Stimulated activated CD4-positive, alpha-beta T cell treated with anti-CD3 and anti-CD28 coated beads, TNF-alpha, amount 100 ng/mL, for 48 hours (primary cell): ENCODE measurements around the gene TP63.
"Not testable (repeated sequence)": the region's sequence is repeated elsewhere in the genome, so short reads cannot be mapped to it uniquely, and the experiment has no call there.

ENCODE experiments used
- DNase-seq, 3 donors: peaks; one replicate each; pipeline ENCODE4 v3.0.0-alpha.2; 2020; ENCODE audit warnings: low read depth in 3 of 3

Gene TP63

GRCh38 chr3:189721873-189722665 lies 90.9 kb downstream of the TP63 start:
- DNase-seq: no peak

GRCh38 chr3:189724356-189724755 lies 93.2 kb downstream of the TP63 start:
- DNase-seq: no peak

- DNase-seq: no peak
These were observed 95.1 kb downstream of the TP63 start for GRCh38 chr3:189726277-189726676.

- no peak for DNase-seq
These were observed 96.0 kb downstream of the TP63 start for GRCh38 chr3:189727158-189727557.

GRCh38 chr3:189727898-189728297 lies 96.7 kb downstream of the TP63 start:
- DNase-seq: no peak

- DNase-seq: no peak
These were observed 97.7 kb downstream of the TP63 start for GRCh38 chr3:189728915-189729314.

GRCh38 chr3:189734061-189734460 lies 102.9 kb downstream of the TP63 start:
- no peak for DNase-seq

GRCh38 chr3:189735913-189736312 lies 104.7 kb downstream of the TP63 start:
- no peak for DNase-seq

GRCh38 chr3:189737071-189737470 lies 105.9 kb downstream of the TP63 start:
- DNase-seq: no peak

GRCh38 chr3:189737619-189738018 lies 106.4 kb downstream of the TP63 start:
- DNase-seq: no peak

GRCh38 chr3:189739378-189739777 lies 108.2 kb downstream of the TP63 start:
- DNase-seq: no peak

GRCh38 chr3:189740156-189740555 lies 109.0 kb downstream of the TP63 start:
- no peak for DNase-seq

- no peak for DNase-seq
These were observed 113.0 kb downstream of the TP63 start for GRCh38 chr3:189744235-189744634.

- no peak for DNase-seq
These were observed 114.4 kb downstream of the TP63 start for GRCh38 chr3:189745622-189746021.

- no peak for DNase-seq
These were observed 116.9 kb downstream of the TP63 start for GRCh38 chr3:189748046-189748445.

GRCh38 chr3:189750972-189751371 lies 119.8 kb downstream of the TP63 start:
- not testable (repeated sequence) for DNase-seq

GRCh38 chr3:189754356-189754755 lies 123.2 kb downstream of the TP63 start:
- no peak for DNase-seq

- no peak for DNase-seq
These were observed 125.4 kb downstream of the TP63 start for GRCh38 chr3:189756582-189757078.

- DNase-seq: no peak
These were observed 127.0 kb downstream of the TP63 start for GRCh38 chr3:189758186-189758585.

GRCh38 chr3:189766416-189766815 lies 135.2 kb downstream of the TP63 start:
- no peak for DNase-seq

- no peak for DNase-seq
These were observed 140.8 kb downstream of the TP63 start for GRCh38 chr3:189771842-189772450.

GRCh38 chr3:189772584-189772983 lies 141.4 kb downstream of the TP63 start:
- DNase-seq: no peak

GRCh38 chr3:189773056-189773455 lies 141.9 kb downstream of the TP63 start:
- DNase-seq: no peak
